ENCODE data around the gene CACNG5.

Gene CACNG5

GRCh38 chr17:66848496-66848895, 13.6 kb downstream of the CACNG5 start:
- no peak for TF ChIP-seq POLR2A (IDR thresholded peaks at IDR 0.05; ENCODE audit: low read depth, low read length)
- DNase-seq (ENCODE audit: insufficient read length, low spot score), result no peak
- FAIRE-seq, result no peak

- FAIRE-seq (no peak), DNase-seq (ENCODE audit: insufficient read length, low spot score) (no peak)
- no peak for TF ChIP-seq POLR2A (IDR thresholded peaks at IDR 0.05; ENCODE audit: low read depth, low read length)
Measured at GRCh38 chr17:66849032-66849655, 14.2 kb downstream of the CACNG5 start.

GRCh38 chr17:66849851-66850580, 15.1 kb downstream of the CACNG5 start:
- DNase-seq (ENCODE audit: insufficient read length, low spot score), result no peak
- no peak for FAIRE-seq
- no peak for TF ChIP-seq POLR2A (IDR thresholded peaks at IDR 0.05; ENCODE audit: low read depth, low read length)

GRCh38 chr17:66850692-66851091, 15.8 kb downstream of the CACNG5 start:
- FAIRE-seq (no peak), DNase-seq (ENCODE audit: insufficient read length, low spot score) (no peak)
- TF ChIP-seq POLR2A (IDR thresholded peaks at IDR 0.05; ENCODE audit: low read depth, low read length), result no peak

- DNase-seq (ENCODE audit: insufficient read length, low spot score) (peak; percentile 46), FAIRE-seq (no peak)
- no peak for TF ChIP-seq POLR2A (IDR thresholded peaks at IDR 0.05; ENCODE audit: low read depth, low read length)
Measured at GRCh38 chr17:66855204-66855603, 20.3 kb downstream of the CACNG5 start.

GRCh38 chr17:66858226-66859083, 23.5 kb downstream of the CACNG5 start:
- DNase-seq (ENCODE audit: insufficient read length, low spot score) (no peak), FAIRE-seq (no peak)
- no peak for TF ChIP-seq POLR2A (IDR thresholded peaks at IDR 0.05; ENCODE audit: low read depth, low read length)

GRCh38 chr17:66859353-66859752, 24.4 kb downstream of the CACNG5 start:
- FAIRE-seq, result no peak
- TF ChIP-seq POLR2A (IDR thresholded peaks at IDR 0.05; ENCODE audit: low read depth, low read length), result no peak
- no peak for DNase-seq (ENCODE audit: insufficient read length, low spot score)

GRCh38 chr17:66860204-66860603, 25.3 kb downstream of the CACNG5 start:
- DNase-seq (ENCODE audit: insufficient read length, low spot score) (no peak), FAIRE-seq (no peak)
- TF ChIP-seq POLR2A (IDR thresholded peaks at IDR 0.05; ENCODE audit: low read depth, low read length), result no peak

GRCh38 chr17:66863820-66864219, 28.9 kb downstream of the CACNG5 start:
- no peak for FAIRE-seq
- no peak for TF ChIP-seq POLR2A (IDR thresholded peaks at IDR 0.05; ENCODE audit: low read depth, low read length)

GRCh38 chr17:66865151-66865550, 30.2 kb downstream of the CACNG5 start:
- no peak for FAIRE-seq
- no peak for DNase-seq (ENCODE audit: insufficient read length, low spot score)
- no peak for TF ChIP-seq POLR2A (IDR thresholded peaks at IDR 0.05; ENCODE audit: low read depth, low read length)

More at GRCh38 chr17:66863820-66864219, 28.9 kb downstream of the CACNG5 start:
- no peak for DNase-seq (ENCODE audit: insufficient read length, low spot score)

- TF ChIP-seq POLR2A (IDR thresholded peaks at IDR 0.05; ENCODE audit: low read depth, low read length), result no peak
- no peak for DNase-seq (ENCODE audit: insufficient read length, low spot score)
- no peak for FAIRE-seq
Measured at GRCh38 chr17:66873962-66874361, 39.0 kb downstream of the CACNG5 start.

GRCh38 chr17:66884931-66885330, 50.0 kb downstream of the CACNG5 start:
- FAIRE-seq (no peak), DNase-seq (ENCODE audit: insufficient read length, low spot score) (no peak)
- no peak for TF ChIP-seq POLR2A (IDR thresholded peaks at IDR 0.05; ENCODE audit: low read depth, low read length)

- no peak for TF ChIP-seq POLR2A (IDR thresholded peaks at IDR 0.05; ENCODE audit: low read depth, low read length)
- DNase-seq (ENCODE audit: insufficient read length, low spot score) (no peak), FAIRE-seq (no peak)
Measured at GRCh38 chr17:66885417-66885816, 50.5 kb downstream of the CACNG5 start.

GRCh38 chr17:66889480-66890230, 54.7 kb downstream of the CACNG5 start:
- FAIRE-seq (no peak), DNase-seq (ENCODE audit: insufficient read length, low spot score) (no peak)
- no peak for TF ChIP-seq POLR2A (IDR thresholded peaks at IDR 0.05; ENCODE audit: low read depth, low read length)
